Neuronal stem cell (in vitro differentiated cells): ENCODE results near the gene TIMM17B.

Source experiments
- DNase-seq: peaks from one replicate; pipeline ENCODE4 v3.0.0-alpha.2; 2013; ENCODE audit warnings: low spot score
- H2AFZ ChIP-seq: one replicate; pipeline ENCODE4 v1.6.1; 2013; ENCODE audit warnings: mild to moderate bottlenecking, low read length, inconsistent platforms
- H2AK5ac ChIP-seq: 2 replicates; pipeline ENCODE4 v1.6.1; 2013; ENCODE audit warnings: low read depth, mild to moderate bottlenecking, inconsistent platforms, low read length, moderate library complexity, mixed read lengths
- H2BK120ac ChIP-seq: 2 replicates; pipeline ENCODE4 v1.6.1; 2013; ENCODE audit warnings: low read depth, mild to moderate bottlenecking, inconsistent platforms, low read length, moderate library complexity, mixed read lengths
- H2BK12ac ChIP-seq: one replicate; pipeline ENCODE4 v1.6.1; 2013; ENCODE audit warnings: low read length, inconsistent platforms
- H2BK15ac ChIP-seq: 2 replicates; pipeline ENCODE4 v1.6.1; 2013; ENCODE audit warnings: mild to moderate bottlenecking, low read length, inconsistent platforms, mixed read lengths
- H2BK5ac ChIP-seq: one replicate; pipeline ENCODE4 v1.6.1; 2013; ENCODE audit warnings: inconsistent platforms, mild to moderate bottlenecking, low read length, moderate library complexity
- H3K14ac ChIP-seq: one replicate; pipeline ENCODE4 v1.6.1; 2013; ENCODE audit warnings: low read length, inconsistent platforms
- H3K18ac ChIP-seq: 2 replicates; pipeline ENCODE4 v1.6.1; 2013; ENCODE audit warnings: low read length, inconsistent platforms
- H3K23ac ChIP-seq: 2 replicates; pipeline ENCODE4 v1.6.1; 2013; ENCODE audit warnings: low read depth, mild to moderate bottlenecking, mixed read lengths, low read length, inconsistent platforms; ENCODE audit not compliant: poor library complexity
- H3K27ac ChIP-seq: replicated peaks from 3 replicates; pipeline ENCODE4 v1.5.1; 2013; ENCODE audit warnings: low read length, inconsistent platforms
- H3K27me3 ChIP-seq, 3 experiments: 2 replicates each; pipeline ENCODE4 v1.6.1; 2013; ENCODE audit warnings: low read length in 3 of 3, mild to moderate bottlenecking in 2 of 3, inconsistent platforms in 1 of 3, low read depth in 1 of 3, mixed read lengths in 1 of 3, moderate library complexity in 1 of 3; ENCODE audit not compliant: control insufficient read depth in 3 of 3, insufficient read depth in 3 of 3
- H3K36me3 ChIP-seq, 2 donors: replicated peaks in 1 of 2; 2 replicates each; pipeline ENCODE4 v1.6.1; 2013; ENCODE audit warnings: low read length in 2 of 2; ENCODE audit not compliant: control insufficient read depth in 2 of 2, insufficient read depth in 2 of 2
- H3K4ac ChIP-seq: 2 replicates; pipeline ENCODE4 v1.6.1; 2013; ENCODE audit warnings: inconsistent platforms, mild to moderate bottlenecking, low read length, moderate library complexity
- H3K4me1 ChIP-seq, 2 donors: 1 replicate in 1 of 2; 2 replicates in 1 of 2; pipeline ENCODE4 v1.6.1; 2013; ENCODE audit warnings: low read length in 2 of 2, low read depth in 1 of 2; ENCODE audit not compliant: control insufficient read depth in 2 of 2, insufficient read depth in 1 of 2
- H3K4me2 ChIP-seq: one replicate; pipeline ENCODE4 v1.6.1; 2013; ENCODE audit warnings: mild to moderate bottlenecking, low read length, inconsistent platforms; ENCODE audit not compliant: insufficient read depth, poor library complexity, severe bottlenecking
- H3K4me3 ChIP-seq, 2 donors: 2 replicates each; pipeline ENCODE4 v1.5.1; 2013; ENCODE audit warnings: low read length in 2 of 2, mild to moderate bottlenecking in 2 of 2, inconsistent platforms in 1 of 2, moderate library complexity in 1 of 2
- H3K79me1 ChIP-seq: one replicate; pipeline ENCODE4 v1.6.1; 2013; ENCODE audit warnings: low read depth, mild to moderate bottlenecking, inconsistent platforms, low read length, moderate library complexity
- H3K9ac ChIP-seq: one replicate; pipeline ENCODE4 v1.6.1; 2013; ENCODE audit warnings: mild to moderate bottlenecking, low read depth, low read length, inconsistent platforms; ENCODE audit not compliant: poor library complexity
- H3K9me3 ChIP-seq, 2 donors: replicated peaks in 1 of 2; 2 replicates each; pipeline versions ENCODE3 to v1.6.1; 2013; ENCODE audit warnings: low read length in 2 of 2, mild to moderate bottlenecking in 2 of 2, inconsistent platforms in 1 of 2, low read depth in 1 of 2, mixed read lengths in 1 of 2, moderate library complexity in 1 of 2; ENCODE audit not compliant: control insufficient read depth in 2 of 2, insufficient read depth in 1 of 2
- H4K8ac ChIP-seq: one replicate; pipeline ENCODE4 v1.6.1; 2013; ENCODE audit warnings: low read depth, mild to moderate bottlenecking, inconsistent platforms, low read length, moderate library complexity
- H4K91ac ChIP-seq: one replicate; pipeline ENCODE4 v1.6.1; 2013; ENCODE audit warnings: low read length, low read depth, mild to moderate bottlenecking, inconsistent platforms; ENCODE audit not compliant: poor library complexity
- WGBS, 2 donors: extraction: QIAGEN DNeasy Blood & Tissue Kit; methylation state at CpG; one replicate each; pipeline ENCODE4 v1.1.7; 2013; ENCODE audit warnings: missing lambda C conversion rate in 2 of 2, mixed read lengths in 1 of 2; ENCODE audit not compliant: insufficient read length in 2 of 2, insufficient replicate concordance in 1 of 2; ENCODE audit errors: extremely low coverage in 2 of 2; 5-methylcytosine and 5-hydroxymethylcytosine counted together

Gene TIMM17B

GRCh38 chrX:48920718-48921104 lies 23.1 kb upstream of the TIMM17B start:
- H3K4me1 ChIP-seq, result peaks cover 8 to 11% of the 10 kb centered on the region in 2 donors
- no peak overlapping the region for H3K4me3 ChIP-seq
- no peak overlapping the region for H3K23ac ChIP-seq
- H3K27ac ChIP-seq, result no peak overlapping the region
- H3K27me3 ChIP-seq, result no peaks in the 10 kb centered on the region
- no peak overlapping the region for H3K9ac ChIP-seq
- H2BK5ac ChIP-seq, result no peak overlapping the region
- DNase-seq, result no peak
- H2BK12ac ChIP-seq, result no peak overlapping the region
- no peaks in the 10 kb centered on the region for H3K9me3 ChIP-seq
- H2BK120ac ChIP-seq, result no peak overlapping the region
- no peak overlapping the region for H4K91ac ChIP-seq
- no peak overlapping the region for H2BK15ac ChIP-seq
- peaks cover 4% of the 10 kb centered on the region for H3K79me1 ChIP-seq
- H3K4me2 ChIP-seq, result no peak overlapping the region
- H2AK5ac ChIP-seq, result no peak overlapping the region
- H3K4ac ChIP-seq, result no peak overlapping the region
- no peak overlapping the region for H4K8ac ChIP-seq
- H2AFZ ChIP-seq, result no peak overlapping the region
- peaks cover 22 to 25% of the 10 kb centered on the region in 2 donors for H3K36me3 ChIP-seq
- no peak overlapping the region for H3K18ac ChIP-seq
- no peak overlapping the region for H3K14ac ChIP-seq
- WGBS, 2 donors, result no CpG with 5 or more reads among the region's 4 CpGs

- no peak overlapping the region for H2AFZ ChIP-seq
- H3K9ac ChIP-seq, result peak overlapping the region; percentile 22
- H3K79me1 ChIP-seq, result peaks cover 4% of the 10 kb centered on the region
- H2AK5ac ChIP-seq, result no peak overlapping the region
- H3K9me3 ChIP-seq, result no peaks in the 10 kb centered on the region
- H2BK120ac ChIP-seq, result no peak overlapping the region
- H3K18ac ChIP-seq, result no peak overlapping the region
- no peak overlapping the region for H4K91ac ChIP-seq
- peak overlapping the region in 1 of 2 donors; percentile 57 for H3K4me3 ChIP-seq
- H3K36me3 ChIP-seq, result peaks cover 17 to 19% of the 10 kb centered on the region in 2 donors
- H4K8ac ChIP-seq, result no peak overlapping the region
- no peak overlapping the region for H2BK5ac ChIP-seq
- H3K4me2 ChIP-seq, result no peak overlapping the region
- H3K4me1 ChIP-seq, result peaks cover 8 to 11% of the 10 kb centered on the region in 2 donors
- no peak overlapping the region for H3K4ac ChIP-seq
- no peak overlapping the region for H2BK12ac ChIP-seq
- H3K14ac ChIP-seq, result no peak overlapping the region
- H3K27me3 ChIP-seq, result no peaks in the 10 kb centered on the region
- no peak overlapping the region for H2BK15ac ChIP-seq
- DNase-seq, result no peak
- no peak overlapping the region for H3K27ac ChIP-seq
- no CpG with 5 or more reads among the region's 8 CpGs for WGBS, 2 donors
- H3K23ac ChIP-seq, result no peak overlapping the region
Measured at GRCh38 chrX:48919947-48920717, 22.6 kb upstream of the TIMM17B start.

GRCh38 chrX:48919360-48919841 lies 21.8 kb upstream of the TIMM17B start:
- Histone ChIP-seq H3K79me1 (peaks cover 3% of the 10 kb centered on the region), H3K36me3 (peaks cover 15 to 22% of the 10 kb centered on the region in 2 donors), H4K91ac (no peak overlapping the region), H3K4me2 (peak overlapping the region; percentile 54), H3K4ac (no peak overlapping the region), H3K4me3 (peak overlapping the region; percentile 57 to 69), H3K27ac (peak overlapping the region; percentile 57), H2BK12ac (no peak overlapping the region), H3K27me3 (no peaks in the 10 kb centered on the region), H2AFZ (peak overlapping the region; percentile 57), H2BK120ac (no peak overlapping the region), H2BK15ac (no peak overlapping the region), H3K23ac (no peak overlapping the region), H2BK5ac (no peak overlapping the region), H3K9ac (no peak overlapping the region), H3K4me1 (peaks cover 8 to 11% of the 10 kb centered on the region in 2 donors), H2AK5ac (no peak overlapping the region), H3K18ac (peak overlapping the region; percentile 57), H3K9me3 (no peaks in the 10 kb centered on the region), H4K8ac (no peak overlapping the region), H3K14ac (no peak overlapping the region)
- no peak for DNase-seq
- WGBS, 2 donors, result no CpG with 5 or more reads among the region's 15 CpGs

GRCh38 chrX:48918643-48919340 lies 21.2 kb upstream of the TIMM17B start, which contains the start of gene PIM2:
TSS of gene PIM2 (minus strand) at chrX:48919024. CDS start at chrX:48918834, 190 bp downstream.
- Histone ChIP-seq H3K27ac (peak within 1 kb of the TSS; percentile 57), H3K4me2 (peak within 1 kb of the TSS; percentile 64), H3K23ac (peak within 1 kb of the TSS; percentile 55), H2AK5ac (peak within 1 kb of the TSS; percentile 52), H3K9me3 (no peaks in the 10 kb centered on the region), H3K4me1 (peaks cover 8 to 11% of the 10 kb centered on the region in 2 donors), H3K27me3 (no peaks in the 10 kb centered on the region), H3K18ac (peak within 1 kb of the TSS; percentile 87), H3K79me1 (peaks cover 3% of the 10 kb centered on the region), H2BK5ac (no peak within 1 kb of the TSS), H2BK120ac (no peak within 1 kb of the TSS), H4K8ac (no peak within 1 kb of the TSS), H2BK12ac (no peak within 1 kb of the TSS), H4K91ac (no peak within 1 kb of the TSS), H3K14ac (no peak within 1 kb of the TSS), H3K36me3 (peaks cover 9 to 22% of the 10 kb centered on the region in 2 donors), H3K4ac (no peak within 1 kb of the TSS), H2BK15ac (no peak within 1 kb of the TSS), H2AFZ (peak within 1 kb of the TSS; percentile 79), H3K9ac (peak within 1 kb of the TSS; percentile 77), H3K4me3 (peak within 1 kb of the TSS; percentile 57 to 90)
- no CpG with 5 or more reads among the region's 55 CpGs for WGBS, 2 donors
- DNase-seq, result peak; percentile 87
